ENCODE results near the gene TXNDC5.

DNA sequence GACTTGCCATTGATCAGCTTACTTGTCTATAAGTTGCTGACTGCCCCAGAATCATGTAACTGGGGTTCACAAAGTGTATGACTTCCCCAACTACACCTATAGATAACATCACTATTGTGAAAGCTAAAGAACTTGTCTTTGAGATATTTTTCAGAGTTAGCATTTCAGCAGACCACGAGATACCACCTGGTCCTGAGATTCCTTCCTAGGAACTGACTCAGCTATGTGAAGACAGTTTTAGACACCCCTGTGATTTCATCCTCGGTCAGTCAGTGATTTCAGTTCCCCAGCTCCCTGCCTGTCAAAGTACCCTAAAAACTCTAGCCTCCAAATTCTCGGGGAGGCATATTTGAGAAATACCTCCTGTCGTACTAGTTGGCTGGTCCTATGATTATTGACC is 62.4 kb downstream of the TXNDC5 start:
- no peak for TF ChIP-seq POLR2AphosphoS5 (IDR thresholded peaks at IDR 0.05)
- no peak for TF ChIP-seq CTCF (IDR thresholded peaks at IDR 0.05; ENCODE audit: poor library complexity, severe bottlenecking)
- no peak for TF ChIP-seq EP300 (conservative IDR thresholded peaks at IDR 0.05; ENCODE audit: poor library complexity, severe bottlenecking)
- TF ChIP-seq, protein P1, sequence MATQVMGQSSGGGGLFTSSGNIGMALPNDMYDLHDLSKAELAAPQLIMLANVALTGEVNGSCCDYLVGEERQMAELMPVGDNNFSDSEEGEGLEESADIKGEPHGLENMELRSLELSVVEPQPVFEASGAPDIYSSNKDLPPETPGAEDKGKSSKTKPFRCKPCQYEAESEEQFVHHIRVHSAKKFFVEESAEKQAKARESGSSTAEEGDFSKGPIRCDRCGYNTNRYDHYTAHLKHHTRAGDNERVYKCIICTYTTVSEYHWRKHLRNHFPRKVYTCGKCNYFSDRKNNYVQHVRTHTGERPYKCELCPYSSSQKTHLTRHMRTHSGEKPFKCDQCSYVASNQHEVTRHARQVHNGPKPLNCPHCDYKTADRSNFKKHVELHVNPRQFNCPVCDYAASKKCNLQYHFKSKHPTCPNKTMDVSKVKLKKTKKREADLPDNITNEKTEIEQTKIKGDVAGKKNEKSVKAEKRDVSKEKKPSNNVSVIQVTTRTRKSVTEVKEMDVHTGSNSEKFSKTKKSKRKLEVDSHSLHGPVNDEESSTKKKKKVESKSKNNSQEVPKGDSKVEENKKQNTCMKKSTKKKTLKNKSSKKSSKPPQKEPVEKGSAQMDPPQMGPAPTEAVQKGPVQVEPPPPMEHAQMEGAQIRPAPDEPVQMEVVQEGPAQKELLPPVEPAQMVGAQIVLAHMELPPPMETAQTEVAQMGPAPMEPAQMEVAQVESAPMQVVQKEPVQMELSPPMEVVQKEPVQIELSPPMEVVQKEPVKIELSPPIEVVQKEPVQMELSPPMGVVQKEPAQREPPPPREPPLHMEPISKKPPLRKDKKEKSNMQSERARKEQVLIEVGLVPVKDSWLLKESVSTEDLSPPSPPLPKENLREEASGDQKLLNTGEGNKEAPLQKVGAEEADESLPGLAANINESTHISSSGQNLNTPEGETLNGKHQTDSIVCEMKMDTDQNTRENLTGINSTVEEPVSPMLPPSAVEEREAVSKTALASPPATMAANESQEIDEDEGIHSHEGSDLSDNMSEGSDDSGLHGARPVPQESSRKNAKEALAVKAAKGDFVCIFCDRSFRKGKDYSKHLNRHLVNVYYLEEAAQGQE (IDR thresholded peaks at IDR 0.05; ENCODE audit: borderline replicate concordance): no peak
- TF ChIP-seq RAD21 (conservative IDR thresholded peaks at IDR 0.05): no peak

Measured in neural cell (in vitro differentiated cells).